SU-DHL-6 (cell line): ENCODE results near the gene ADORA3.

ENCODE experiments used
- H2AFZ ChIP-seq: fragments of 200-600 bp; sonication (generic); 2 replicates; pipeline ENCODE4 v1.6.1; 2014; ENCODE audit warnings: low read depth, mild to moderate bottlenecking, moderate library complexity, mixed read lengths, antibody characterized with exemption, low read length; ENCODE audit not compliant: severe bottlenecking
- H3F3A ChIP-seq: fragments of 200-600 bp; shearing (Covaris generic); 2 replicates; pipeline ENCODE4 v1.6.0; 2016; ENCODE audit warnings: antibody characterized with exemption, mild to moderate bottlenecking; ENCODE audit not compliant: insufficient read depth
- H3K27ac ChIP-seq: fragments of 200-600 bp; sonication (generic); 2 replicates; pipeline ENCODE4 v1.5.1; 2016; ENCODE audit warnings: low read depth, mild to moderate bottlenecking, low read length, moderate library complexity, mixed read lengths
- H3K27me3 ChIP-seq: fragments of 200-600 bp; sonication (generic), shearing (Covaris generic); 2 replicates; pipeline ENCODE4 v1.6.0; 2014; ENCODE audit warnings: mild to moderate bottlenecking, low read length
- H3K36me3 ChIP-seq: fragments of 200-600 bp; sonication (generic); 2 replicates; pipeline ENCODE4 v1.6.1; 2014; ENCODE audit warnings: mild to moderate bottlenecking, low read length, mixed read lengths
- H3K4me2 ChIP-seq: fragments of 300-600, 200-600 bp; shearing (Covaris generic), sonication (generic); 2 replicates; pipeline ENCODE4 v1.6.0; 2014; ENCODE audit warnings: low read length, low read depth, mild to moderate bottlenecking; ENCODE audit not compliant: poor library complexity, severe bottlenecking
- H3K4me3 ChIP-seq: fragments of 200-600 bp; sonication (generic); 2 replicates; pipeline ENCODE4 v1.5.1; 2014; ENCODE audit warnings: antibody characterized with exemption, low read length, mild to moderate bottlenecking, mixed read lengths; ENCODE audit not compliant: insufficient read depth, poor library complexity, severe bottlenecking
- H3K79me2 ChIP-seq: fragments of 200-600 bp; sonication (generic); 2 replicates; pipeline ENCODE4 v1.6.1; 2014; ENCODE audit warnings: mild to moderate bottlenecking, low read length, moderate library complexity; ENCODE audit not compliant: insufficient read depth
- H3K9ac ChIP-seq: fragments of 200-600 bp; sonication (generic); 2 replicates; pipeline ENCODE4 v1.7.0; 2014; ENCODE audit warnings: mild to moderate bottlenecking, low read length
- H3K9me2 ChIP-seq: fragments of 200-600 bp; sonication (generic); replicated peaks from 2 replicates; pipeline ENCODE4 v1.6.1; 2014; ENCODE audit warnings: low read length; ENCODE audit not compliant: insufficient read depth
- H3K9me3 ChIP-seq: fragments of 200-600 bp; sonication (generic); 2 replicates; pipeline ENCODE4 v1.6.1; 2014; ENCODE audit warnings: low read length, mixed read lengths; ENCODE audit not compliant: insufficient read depth
- H4K20me1 ChIP-seq: fragments of 200-600 bp; sonication (generic); 2 replicates; pipeline ENCODE4 v1.6.1; 2014; ENCODE audit warnings: low read depth, mild to moderate bottlenecking, antibody characterized with exemption, low read length, moderate library complexity, mixed read lengths
- EZH2phosphoT487 ChIP-seq: fragments of 200-600 bp; sonication (generic), shearing (Covaris generic); conservative IDR thresholded peaks from 2 replicates; pipeline ENCODE4 v1.6.1; 2018; ENCODE audit warnings: mild to moderate bottlenecking, antibody characterized with exemption, low read length, moderate library complexity, mixed read lengths
- TF ChIP-seq, protein P1 (sequence below): fragments of 200-600 bp; sonication (generic); IDR thresholded peaks from one replicate; pipeline ENCODE4 v1.5.1; 2017; ENCODE audit warnings: antibody characterized with exemption, mild to moderate bottlenecking, low read length, moderate library complexity; ENCODE audit not compliant: insufficient read depth, poor library complexity, severe bottlenecking

Gene ADORA3

GRCh38 chr1:111454859-111455641 is 48.4 kb downstream of the ADORA3 start:
- no peak overlapping the region for H3K4me3 ChIP-seq
- H3F3A ChIP-seq = peaks cover 4% of the 10 kb centered on the region; the same call in 1 of the 2 replicates
- TF ChIP-seq, protein P1, sequence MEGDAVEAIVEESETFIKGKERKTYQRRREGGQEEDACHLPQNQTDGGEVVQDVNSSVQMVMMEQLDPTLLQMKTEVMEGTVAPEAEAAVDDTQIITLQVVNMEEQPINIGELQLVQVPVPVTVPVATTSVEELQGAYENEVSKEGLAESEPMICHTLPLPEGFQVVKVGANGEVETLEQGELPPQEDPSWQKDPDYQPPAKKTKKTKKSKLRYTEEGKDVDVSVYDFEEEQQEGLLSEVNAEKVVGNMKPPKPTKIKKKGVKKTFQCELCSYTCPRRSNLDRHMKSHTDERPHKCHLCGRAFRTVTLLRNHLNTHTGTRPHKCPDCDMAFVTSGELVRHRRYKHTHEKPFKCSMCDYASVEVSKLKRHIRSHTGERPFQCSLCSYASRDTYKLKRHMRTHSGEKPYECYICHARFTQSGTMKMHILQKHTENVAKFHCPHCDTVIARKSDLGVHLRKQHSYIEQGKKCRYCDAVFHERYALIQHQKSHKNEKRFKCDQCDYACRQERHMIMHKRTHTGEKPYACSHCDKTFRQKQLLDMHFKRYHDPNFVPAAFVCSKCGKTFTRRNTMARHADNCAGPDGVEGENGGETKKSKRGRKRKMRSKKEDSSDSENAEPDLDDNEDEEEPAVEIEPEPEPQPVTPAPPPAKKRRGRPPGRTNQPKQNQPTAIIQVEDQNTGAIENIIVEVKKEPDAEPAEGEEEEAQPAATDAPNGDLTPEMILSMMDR = no peak
- TF ChIP-seq EZH2phosphoT487 = no peak
- H3K27me3 ChIP-seq = no peaks in the 10 kb centered on the region
- H3K9ac ChIP-seq = no peak overlapping the region
- H3K4me2 ChIP-seq = no peak overlapping the region
- H3K27ac ChIP-seq = no peak overlapping the region
- no peaks in the 10 kb centered on the region for H4K20me1 ChIP-seq
- H3K9me3 ChIP-seq = no peaks in the 10 kb centered on the region
- H2AFZ ChIP-seq = no peak overlapping the region
- no peaks in the 10 kb centered on the region for H3K9me2 ChIP-seq
- H3K36me3 ChIP-seq = peaks cover 53% of the 10 kb centered on the region
- peaks cover 54% of the 10 kb centered on the region for H3K79me2 ChIP-seq

DNA sequence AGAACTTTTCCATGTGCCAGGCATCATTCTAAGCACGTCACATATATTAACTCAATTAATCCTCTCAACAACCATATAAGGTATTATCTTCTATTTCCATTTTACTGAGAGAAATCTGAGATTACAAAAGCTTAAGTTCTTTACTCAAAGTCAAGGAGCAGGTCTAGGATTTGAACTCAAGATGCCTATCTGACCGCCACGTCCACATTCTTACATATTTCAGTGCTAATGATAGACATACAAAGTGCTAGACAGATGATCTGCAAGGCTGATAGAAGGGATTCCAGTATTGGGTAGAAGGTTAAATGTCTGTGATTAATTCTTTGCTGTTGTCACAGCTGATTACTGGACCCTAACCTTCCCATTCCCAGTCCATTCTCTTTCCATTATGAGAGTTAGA is 49.7 kb downstream of the ADORA3 start:
- H3K27ac ChIP-seq = no peak overlapping the region
- no peaks in the 10 kb centered on the region for H3K27me3 ChIP-seq
- H4K20me1 ChIP-seq = no peaks in the 10 kb centered on the region
- peaks cover 66% of the 10 kb centered on the region for H3K79me2 ChIP-seq
- H3K36me3 ChIP-seq = peaks cover 44% of the 10 kb centered on the region
- H3F3A ChIP-seq = peaks cover 4% of the 10 kb centered on the region; the same call in 1 of the 2 replicates
- no peaks in the 10 kb centered on the region for H3K9me3 ChIP-seq
- no peak overlapping the region for H3K4me3 ChIP-seq
- H3K9ac ChIP-seq = no peak overlapping the region
- no peak overlapping the region for H2AFZ ChIP-seq
- no peak for TF ChIP-seq EZH2phosphoT487
- TF ChIP-seq, protein P1 = no peak
- no peaks in the 10 kb centered on the region for H3K9me2 ChIP-seq
- H3K4me2 ChIP-seq = no peak overlapping the region

DNA sequence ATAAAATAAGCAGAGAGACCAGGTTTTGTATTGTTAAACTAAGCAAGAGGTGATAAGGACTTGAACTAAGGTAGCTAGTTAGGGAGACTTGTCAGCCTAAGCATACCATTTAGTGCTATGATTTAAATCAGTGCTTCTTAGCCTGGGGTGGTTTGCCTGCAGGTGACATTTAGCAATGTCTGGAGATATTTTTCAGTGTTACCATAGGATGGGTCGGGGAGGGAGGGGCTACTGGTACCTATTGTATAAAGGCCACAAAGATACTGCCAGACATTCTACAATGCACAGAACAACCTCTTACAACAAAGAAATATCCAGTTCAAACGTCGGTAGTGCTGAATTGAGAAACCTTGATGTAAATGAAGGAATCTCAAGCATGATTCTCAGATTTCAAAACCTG is 50.9 kb downstream of the ADORA3 start:
- H3K27me3 ChIP-seq = no peaks in the 10 kb centered on the region
- no peak overlapping the region for H3K27ac ChIP-seq
- H3K79me2 ChIP-seq = peaks cover 74% of the 10 kb centered on the region
- no peak overlapping the region for H3K9ac ChIP-seq
- H4K20me1 ChIP-seq = no peaks in the 10 kb centered on the region
- H3K36me3 ChIP-seq = peaks cover 36% of the 10 kb centered on the region
- H3F3A ChIP-seq = peaks cover 4% of the 10 kb centered on the region; the same call in 1 of the 2 replicates
- H3K9me2 ChIP-seq = no peaks in the 10 kb centered on the region
- H3K9me3 ChIP-seq = no peaks in the 10 kb centered on the region
- H2AFZ ChIP-seq = no peak overlapping the region
- no peak overlapping the region for H3K4me3 ChIP-seq
- TF ChIP-seq, protein P1 = no peak
- no peak for TF ChIP-seq EZH2phosphoT487
- H3K4me2 ChIP-seq = no peak overlapping the region
